Uterus (tissue), 2 donors: ENCODE measurements around the gene CHGA.

Experiments used
- CTCF ChIP-seq, 4 experiments: fragments of 200-600 bp in 2 of 4; fragments of 450-650 bp in 2 of 4; sonication (generic) in 2 of 4; IDR thresholded peaks; one replicate each; pipeline ENCODE4 v1.5.1; 2016 to 2019; ENCODE audit warnings: antibody characterized with exemption in 4 of 4, mild to moderate bottlenecking in 2 of 4, moderate library complexity in 1 of 4
- POLR2A ChIP-seq, 2 donors: fragments of 450-650 bp; IDR thresholded peaks; one replicate each; pipeline ENCODE4 v1.6.1; 2016; ENCODE audit warnings: antibody characterized with exemption in 2 of 2, mild to moderate bottlenecking in 1 of 2, moderate library complexity in 1 of 2

GRCh38 chr14:92933481-92933880 is 10.5 kb downstream of the CHGA start:
- TF ChIP-seq CTCF (IDR thresholded peaks at IDR 0.05) (no peak), POLR2A (IDR thresholded peaks at IDR 0.05) (no peak)
